K562 (cell line): Measurements from ENCODE around the gene IFI27L1. TPM values are rescaled to one million over a fixed set of nuclear protein-coding genes. Genes with fewer than 3 reads are reported as not detected.

Experiments
- ATAC-seq: fragments of 200-7000 bp; cut with Tn5 transposase; 3 replicates; pipeline ENCODE4 v1.9.1; 2020; ENCODE audit warnings: moderate library complexity
- BruUV-seq: library from RNA; stranded (reverse); fragments of 400-500 nt; replicated peaks from 2 replicates; lab custom pipeline; 2021; lab: Mats Ljungman, UMichigan
- CTCF ChIA-PET: fragments of 300-600 bp; formaldehyde crosslinking; extraction: SDS; loops from one replicate; lab custom pipeline; 2021; ENCODE audit warnings: low intra/inter-chr PET ratio; lab: Yijun Ruan, JAX
- POLR2A ChIA-PET: fragments of 300-600, 350-650 bp; sonication (Branson Sonifier 250); formaldehyde crosslinking; extraction: SDS; loops from one replicate; lab custom pipeline; 2021; ENCODE audit warnings: antibody characterized with exemption, inconsistent platforms; lab: Yijun Ruan, JAX
- DNase-seq, 4 experiments: peaks; one replicate each; pipeline versions ENCODE4 v3.0.0 to v3.0.0-alpha.2; 2011 to 2018; ENCODE audit warnings: low spot score in 3 of 4, mixed read lengths in 3 of 4; ENCODE audit errors: extremely low read depth in 1 of 4
- FAIRE-seq: peaks from 2 replicates; lab custom pipeline; 2011; peaks lifted over from hg19 to GRCh38; lab: Jason Lieb, UNC
- H2AFZ ChIP-seq: 2 replicates; pipeline ENCODE4 v1.6.0; 2011; ENCODE audit warnings: low read depth, low read length, control low read depth, inconsistent platforms
- H3K27ac ChIP-seq: fragments of 200-600 bp; 3 replicates; pipeline ENCODE4 v1.8.0; 2011; ENCODE audit warnings: low read depth, mild to moderate bottlenecking, control low read depth, inconsistent platforms, low read length, moderate library complexity, mixed read lengths; ENCODE audit errors: extremely low read depth
- H3K27me3 ChIP-seq, 2 experiments: fragments of 300-600 bp in 1 of 2; 2 replicates in 1 of 2; 3 replicates in 1 of 2; pipeline versions ENCODE4 v1.6.0 to v1.8.0; 2011; ENCODE audit warnings: inconsistent platforms in 2 of 2, low read length in 2 of 2, mild to moderate bottlenecking in 1 of 2, mixed read lengths in 1 of 2, moderate library complexity in 1 of 2; ENCODE audit not compliant: control insufficient read depth in 2 of 2, insufficient read depth in 2 of 2
- H3K36me3 ChIP-seq: fragments of 300-600 bp; 3 replicates; pipeline ENCODE4 v1.8.0; 2011; ENCODE audit warnings: mild to moderate bottlenecking, low read length, inconsistent platforms; ENCODE audit not compliant: control insufficient read depth, insufficient read depth
- H3K4me1 ChIP-seq, 2 experiments: fragments of 200-600 bp in 1 of 2; replicated peaks in 1 of 2; 2 replicates in 1 of 2; 3 replicates in 1 of 2; pipeline versions ENCODE4 v1.5.1 to v1.8.0; 2011; ENCODE audit warnings: inconsistent platforms in 2 of 2, low read length in 2 of 2, mild to moderate bottlenecking in 1 of 2, mixed read lengths in 1 of 2, moderate library complexity in 1 of 2; ENCODE audit not compliant: control insufficient read depth in 2 of 2, insufficient read depth in 2 of 2
- H3K4me2 ChIP-seq: 2 replicates; pipeline ENCODE4 v1.6.1; 2011; ENCODE audit warnings: low read length, control low read depth, inconsistent platforms, mixed read lengths; ENCODE audit not compliant: insufficient read depth
- H3K4me3 ChIP-seq: fragments of 200-600 bp; sonication (generic), shearing (Covaris generic); 2 replicates; pipeline ENCODE4 v1.5.1; 2016; ENCODE audit warnings: control low read depth, inconsistent platforms
- H3K79me2 ChIP-seq: fragments of 200-600 bp; 3 replicates; pipeline ENCODE4 v1.8.0; 2011; ENCODE audit warnings: low read length, inconsistent platforms; ENCODE audit not compliant: control insufficient read depth, insufficient read depth
- H3K9ac ChIP-seq, 2 experiments: 2 replicates each; pipeline versions ENCODE4 v1.6.0 to v1.6.1; 2011; ENCODE audit warnings: low read depth in 2 of 2, low read length in 2 of 2, control low read depth in 1 of 2, inconsistent platforms in 1 of 2, mild to moderate bottlenecking in 1 of 2, mixed read lengths in 1 of 2; ENCODE audit not compliant: insufficient read depth in 1 of 2
- H3K9me1 ChIP-seq: one replicate; pipeline ENCODE4 v1.6.0; 2011; ENCODE audit warnings: inconsistent platforms, mild to moderate bottlenecking, low read length, moderate library complexity; ENCODE audit not compliant: control insufficient read depth, insufficient read depth
- H3K9me3 ChIP-seq: replicated peaks from 2 replicates; pipeline ENCODE4 v1.5.1; 2011; ENCODE audit warnings: low read depth, low read length, inconsistent platforms; ENCODE audit not compliant: control insufficient read depth, insufficient read depth
- H4K20me1 ChIP-seq: replicated peaks from 2 replicates; pipeline ENCODE4 v1.6.1; 2011; ENCODE audit warnings: low read length, inconsistent platforms, mixed read lengths; ENCODE audit not compliant: control insufficient read depth, insufficient read depth
- BRF2 ChIP-seq: IDR thresholded peaks from 3 replicates; pipeline ENCODE4 v1.6.1; 2011; ENCODE audit warnings: borderline replicate concordance, mild to moderate bottlenecking; ENCODE audit not compliant: insufficient read length, insufficient read depth
- CTCFL ChIP-seq: IDR thresholded peaks from 2 replicates; pipeline ENCODE4 v1.6.1; 2011; ENCODE audit warnings: borderline replicate concordance, low read depth, mild to moderate bottlenecking, moderate library complexity, low read length; ENCODE audit not compliant: insufficient read depth, poor library complexity, severe bottlenecking
- FOXJ3 ChIP-seq: sonication (generic); formaldehyde crosslinking; IDR thresholded peaks from 2 replicates; pipeline ENCODE4 v1.4.0; 2020; ENCODE audit warnings: mild to moderate bottlenecking, missing genetic modification reagents
- SUPT5H ChIP-seq: fragments of 450-650 bp; IDR thresholded peaks from 2 replicates; pipeline ENCODE4 v1.6.1; 2016
- ZNF124 ChIP-seq: sonication (generic); formaldehyde crosslinking; IDR thresholded peaks from 2 replicates; pipeline ENCODE4 v1.8.1; 2022; ENCODE audit warnings: missing genetic modification reagents
- ZNF586 ChIP-seq: fragments of 450-650 bp; formaldehyde crosslinking; conservative IDR thresholded peaks from 2 replicates; pipeline ENCODE4 v1.4.0; 2020; ENCODE audit warnings: mild to moderate bottlenecking, moderate library complexity
- WGBS: fragments of 100-300 bp; shearing (Covaris generic); methylation state at CpG from one replicate; pipeline ENCODE4 v1.1.6; 2016; ENCODE audit warnings: low coverage, mixed read lengths; ENCODE audit not compliant: insufficient coverage; ENCODE audit errors: missing lambda C conversion rate; 5-methylcytosine and 5-hydroxymethylcytosine counted together
- in situ Hi-C: fragments of 300-500 bp; cut with MboI; formaldehyde crosslinking; loops from 4 replicates; pipeline ENCODE4 v1.15.0; 2018; ENCODE audit warnings: inconsistent platforms, mixed read lengths
- intact Hi-C: fragments of 100-400 bp; cut with micrococcal nuclease; formaldehyde crosslinking; loops from 2 replicates; pipeline ENCODE4 v1.14.2; 2022
- polyA plus RNA-seq, 8 experiments: library from polyadenylated mRNA; depleted of rRNA in 4 of 8; stranded (reverse) in 5 of 8; unstranded in 3 of 8; fragments of >200 nt; fragmentation: Nextera tagmentation in 2 of 8; fragmentation: Illumina TruSeq in 1 of 8; extraction: Ambion mirVana in 2 of 8; extraction: Trizol in 1 of 8; gene quantifications; 2 replicates each; pipeline versions ENCODE4 v1.2.1 to v1.2.3, GENCODE V29; 2011 to 2014; ENCODE audit warnings: inconsistent platforms in 1 of 8, missing spikeins in 1 of 8
- total RNA-seq, 7 experiments: library from RNA; depleted of rRNA in 6 of 7; stranded (reverse); fragments of >200 nt in 6 of 7; fragmentation: Illumina TruSeq in 2 of 7; extraction: Trizol in 2 of 7; gene quantifications; 2 replicates each; pipeline versions ENCODE4 v1.2.1 to v1.2.3, GENCODE V29; 2011 to 2021; ENCODE audit warnings: low replicate concordance in 1 of 7
- TF ChIP-seq, protein P1 (sequence below): fragments of 250-450 bp; sonication (Bioruptor Pico); IDR thresholded peaks from 2 replicates; pipeline ENCODE4 v1.4.0; 2020; ENCODE audit warnings: mild to moderate bottlenecking, moderate library complexity, borderline replicate concordance
- TF ChIP-seq, protein P2 (sequence below): fragments of 250-450 bp; sonication (Bioruptor Pico); IDR thresholded peaks from 2 replicates; pipeline ENCODE4 v1.4.0; 2020; ENCODE audit warnings: mild to moderate bottlenecking

Gene IFI27L1
- total and polyA plus RNA-seq, 9 of the 15 experiments (the other 6 are each of a cell fraction or from before 2014, with no cell fraction given): 14.5 to 28.0 (median 23.8) TPM

- in situ Hi-C loops (no loop called here), intact Hi-C loops (no loop called here)
- ATAC-seq (no peak), DNase-seq (no peak), FAIRE-seq (no peak)
- H3K9me3 ChIP-seq: no peaks in the 10 kb centered on the region
- no peaks in the 10 kb centered on the region for H3K79me2 ChIP-seq
- H3K4me1 ChIP-seq: no peaks in the 10 kb centered on the region; a peak in 1 of 5 replicates
- no TSS peak for BruUV-seq
- no peak overlapping the region for H3K27ac ChIP-seq
- H3K4me2 ChIP-seq: no peak overlapping the region
- H2AFZ ChIP-seq: no peak overlapping the region
- 100% methylated on average over 2 of the region's 10 CpGs for WGBS
- peaks cover 2% of the 10 kb centered on the region for H3K9me1 ChIP-seq
- ChIA-PET POLR2A (interaction anchor here (1.2 kb wide), 1 partner anchor 9 kb away, joined by 7 read pairs; the partner anchor contains the start of gene IFI27), CTCF (no interaction called here)
- H3K9ac ChIP-seq: no peak overlapping the region; a peak in 1 of 4 replicates
- H3K4me3 ChIP-seq: no peak overlapping the region
- H3K36me3 ChIP-seq: no peaks in the 10 kb centered on the region
- no peaks in the 10 kb centered on the region for H4K20me1 ChIP-seq
- no peaks in the 10 kb centered on the region for H3K27me3 ChIP-seq
- no peak for TF ChIP-seq ZNF124
- TF ChIP-seq, protein P1, sequence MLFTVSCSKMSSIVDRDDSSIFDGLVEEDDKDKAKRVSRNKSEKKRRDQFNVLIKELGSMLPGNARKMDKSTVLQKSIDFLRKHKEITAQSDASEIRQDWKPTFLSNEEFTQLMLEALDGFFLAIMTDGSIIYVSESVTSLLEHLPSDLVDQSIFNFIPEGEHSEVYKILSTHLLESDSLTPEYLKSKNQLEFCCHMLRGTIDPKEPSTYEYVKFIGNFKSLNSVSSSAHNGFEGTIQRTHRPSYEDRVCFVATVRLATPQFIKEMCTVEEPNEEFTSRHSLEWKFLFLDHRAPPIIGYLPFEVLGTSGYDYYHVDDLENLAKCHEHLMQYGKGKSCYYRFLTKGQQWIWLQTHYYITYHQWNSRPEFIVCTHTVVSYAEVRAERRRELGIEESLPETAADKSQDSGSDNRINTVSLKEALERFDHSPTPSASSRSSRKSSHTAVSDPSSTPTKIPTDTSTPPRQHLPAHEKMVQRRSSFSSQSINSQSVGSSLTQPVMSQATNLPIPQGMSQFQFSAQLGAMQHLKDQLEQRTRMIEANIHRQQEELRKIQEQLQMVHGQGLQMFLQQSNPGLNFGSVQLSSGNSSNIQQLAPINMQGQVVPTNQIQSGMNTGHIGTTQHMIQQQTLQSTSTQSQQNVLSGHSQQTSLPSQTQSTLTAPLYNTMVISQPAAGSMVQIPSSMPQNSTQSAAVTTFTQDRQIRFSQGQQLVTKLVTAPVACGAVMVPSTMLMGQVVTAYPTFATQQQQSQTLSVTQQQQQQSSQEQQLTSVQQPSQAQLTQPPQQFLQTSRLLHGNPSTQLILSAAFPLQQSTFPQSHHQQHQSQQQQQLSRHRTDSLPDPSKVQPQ (CRISPR knock-in tag): no peak
- no peak for TF ChIP-seq ZNF586
- TF ChIP-seq BRF2: no peak
- TF ChIP-seq FOXJ3 (CRISPR knock-in tag): no peak
- no peak for TF ChIP-seq SUPT5H
- TF ChIP-seq, protein P2, sequence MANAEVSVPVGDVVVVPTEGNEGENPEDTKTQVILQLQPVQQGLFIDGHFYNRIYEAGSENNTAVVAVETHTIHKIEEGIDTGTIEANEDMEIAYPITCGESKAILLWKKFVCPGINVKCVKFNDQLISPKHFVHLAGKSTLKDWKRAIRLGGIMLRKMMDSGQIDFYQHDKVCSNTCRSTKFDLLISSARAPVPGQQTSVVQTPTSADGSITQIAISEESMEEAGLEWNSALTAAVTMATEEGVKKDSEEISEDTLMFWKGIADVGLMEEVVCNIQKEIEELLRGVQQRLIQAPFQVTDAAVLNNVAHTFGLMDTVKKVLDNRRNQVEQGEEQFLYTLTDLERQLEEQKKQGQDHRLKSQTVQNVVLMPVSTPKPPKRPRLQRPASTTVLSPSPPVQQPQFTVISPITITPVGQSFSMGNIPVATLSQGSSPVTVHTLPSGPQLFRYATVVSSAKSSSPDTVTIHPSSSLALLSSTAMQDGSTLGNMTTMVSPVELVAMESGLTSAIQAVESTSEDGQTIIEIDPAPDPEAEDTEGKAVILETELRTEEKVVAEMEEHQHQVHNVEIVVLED: no peak
- no peak for TF ChIP-seq CTCFL
These were observed 20.6 kb downstream of the IFI27L1 start for GRCh38 chr14:94101748-94102147.
